Upper lobe of right lung (tissue), 1 donor: ENCODE measurements around the gene FBRSL1. TPM values are rescaled to one million over a fixed set of nuclear protein-coding genes. Genes with fewer than 3 reads are reported as not detected.

Experiments used
- ATAC-seq: fragments of 200-7000 bp; cut with Tn5 transposase; one replicate; pipeline ENCODE4 v1.9.1; 2020; ENCODE audit warnings: mild to moderate bottlenecking, moderate library complexity
- DNase-seq: peaks from one replicate; pipeline ENCODE4 v3.0.0-alpha.2; 2020
- H3K27ac ChIP-seq: fragments of 200-600 bp; one replicate; pipeline ENCODE4 v1.8.0; 2022
- H3K27me3 ChIP-seq: fragments of 200-600 bp; one replicate; pipeline ENCODE4 v1.8.0; 2022; ENCODE audit warnings: mild to moderate bottlenecking
- H3K36me3 ChIP-seq: fragments of 200-600 bp; one replicate; pipeline ENCODE4 v1.8.0; 2022
- H3K4me1 ChIP-seq: fragments of 200-600 bp; one replicate; pipeline ENCODE4 v1.8.0; 2022
- H3K4me3 ChIP-seq: fragments of 200-600 bp; one replicate; pipeline ENCODE4 v1.8.0; 2022; ENCODE audit warnings: mild to moderate bottlenecking
- H3K9me3 ChIP-seq: fragments of 200-600 bp; one replicate; pipeline ENCODE4 v1.8.0; 2022
- intact Hi-C: fragments of 100-400 bp; cut with DNase I; formaldehyde crosslinking; loops from one replicate; pipeline ENCODE4 v1.11.0; 2022
- total RNA-seq: library from RNA; stranded (reverse); fragmentation: NEBNext Ultra II Directional; extraction: Animal tissue kit (Norgen Biotek cat#: 25700); gene quantifications from one replicate; pipeline ENCODE4 v1.2.1, GENCODE V29; 2021
- TF ChIP-seq, protein P1 (sequence below): fragments of 200-600 bp; IDR thresholded peaks from one replicate; pipeline ENCODE4 v1.8.0; 2022; ENCODE audit warnings: antibody characterized with exemption
- donor health status: DM: no; HTN: yes; CAD: no; lungs with severe emphysema.

FBRSL1 gene
- total RNA-seq, 1 donor from 2014 or later = 49.5 TPM

DNA sequence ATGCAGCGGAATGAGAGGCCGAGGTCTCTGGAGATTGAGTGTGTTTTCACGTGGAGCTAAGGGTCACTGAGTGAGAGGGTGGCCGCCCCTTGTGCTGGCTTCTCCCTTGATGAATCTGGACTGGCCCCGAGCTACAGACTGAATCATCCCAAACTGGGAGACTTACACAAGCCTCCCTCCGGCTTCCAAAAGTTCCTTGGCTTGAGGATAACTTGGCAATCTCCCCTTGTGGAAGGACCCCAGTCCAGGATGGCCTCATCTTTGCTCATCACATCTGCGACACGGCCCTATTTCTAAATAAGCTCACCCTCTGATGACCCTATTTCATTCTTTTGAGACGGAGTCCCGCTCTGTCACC is 41.5 kb upstream of the FBRSL1 start:
- no peak overlapping the region for H3K4me3 ChIP-seq

DNA sequence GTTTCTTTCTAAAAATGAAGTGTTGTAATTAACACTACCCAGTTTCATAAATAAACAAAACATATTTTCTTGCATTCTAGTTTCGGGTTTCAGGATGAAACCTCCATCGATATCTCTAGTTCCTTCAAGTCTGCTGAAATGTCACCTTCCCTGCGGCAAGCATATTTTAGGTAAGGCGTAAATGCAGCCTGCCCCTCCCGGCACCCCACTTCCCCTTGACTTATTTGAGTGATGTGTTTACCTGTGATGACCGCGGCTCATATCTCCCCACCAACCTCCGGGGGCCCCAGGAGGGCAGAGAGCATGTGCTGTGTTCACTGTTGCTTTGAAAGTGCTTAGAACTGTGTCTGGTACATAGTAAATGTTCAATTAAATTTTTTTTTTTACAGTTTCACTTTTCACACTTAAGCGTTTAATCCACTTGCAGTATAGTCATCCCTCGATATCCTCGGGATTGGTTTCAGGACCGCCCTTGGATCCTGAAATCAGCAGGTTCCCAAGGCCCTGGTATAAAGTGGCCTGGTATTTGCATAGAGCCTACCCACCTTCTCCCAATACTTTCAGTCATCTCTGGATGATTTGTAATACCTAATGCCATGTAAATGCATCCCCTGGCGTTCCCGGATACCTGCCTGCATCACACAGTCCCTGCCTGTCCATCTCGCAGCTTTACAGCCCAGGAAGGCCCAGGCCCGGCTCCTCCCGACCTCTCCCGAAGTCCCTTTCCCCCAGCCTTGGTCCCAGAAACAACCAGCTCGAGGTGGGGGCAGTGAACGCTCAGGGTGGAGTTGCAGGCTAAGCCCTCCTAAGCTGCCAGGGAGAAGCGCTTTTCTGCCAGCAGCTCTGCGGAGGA is 40.2 kb upstream of the FBRSL1 start:
- no peaks in the 10 kb centered on the region for H3K36me3 ChIP-seq
- DNase-seq = no peak
- H3K4me3 ChIP-seq = no peak overlapping the region
- H3K9me3 ChIP-seq = no peaks in the 10 kb centered on the region
- TF ChIP-seq, protein P1, sequence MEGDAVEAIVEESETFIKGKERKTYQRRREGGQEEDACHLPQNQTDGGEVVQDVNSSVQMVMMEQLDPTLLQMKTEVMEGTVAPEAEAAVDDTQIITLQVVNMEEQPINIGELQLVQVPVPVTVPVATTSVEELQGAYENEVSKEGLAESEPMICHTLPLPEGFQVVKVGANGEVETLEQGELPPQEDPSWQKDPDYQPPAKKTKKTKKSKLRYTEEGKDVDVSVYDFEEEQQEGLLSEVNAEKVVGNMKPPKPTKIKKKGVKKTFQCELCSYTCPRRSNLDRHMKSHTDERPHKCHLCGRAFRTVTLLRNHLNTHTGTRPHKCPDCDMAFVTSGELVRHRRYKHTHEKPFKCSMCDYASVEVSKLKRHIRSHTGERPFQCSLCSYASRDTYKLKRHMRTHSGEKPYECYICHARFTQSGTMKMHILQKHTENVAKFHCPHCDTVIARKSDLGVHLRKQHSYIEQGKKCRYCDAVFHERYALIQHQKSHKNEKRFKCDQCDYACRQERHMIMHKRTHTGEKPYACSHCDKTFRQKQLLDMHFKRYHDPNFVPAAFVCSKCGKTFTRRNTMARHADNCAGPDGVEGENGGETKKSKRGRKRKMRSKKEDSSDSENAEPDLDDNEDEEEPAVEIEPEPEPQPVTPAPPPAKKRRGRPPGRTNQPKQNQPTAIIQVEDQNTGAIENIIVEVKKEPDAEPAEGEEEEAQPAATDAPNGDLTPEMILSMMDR = no peak
- no peaks in the 10 kb centered on the region for H3K4me1 ChIP-seq
- intact Hi-C loops = no loop called here
- ATAC-seq = no peak
- peaks cover 9% of the 10 kb centered on the region for H3K27me3 ChIP-seq
- no peak overlapping the region for H3K27ac ChIP-seq

More for the DNA sequence above, 41.5 kb upstream of the FBRSL1 start:
- ATAC-seq (no peak), DNase-seq (no peak)
- Histone ChIP-seq H3K36me3 (no peaks in the 10 kb centered on the region), H3K9me3 (no peaks in the 10 kb centered on the region), H3K27me3 (peaks cover 9% of the 10 kb centered on the region), H3K27ac (no peak overlapping the region), H3K4me1 (no peaks in the 10 kb centered on the region)
- TF ChIP-seq, protein P1 = no peak
- intact Hi-C loops = no loop called here

DNA sequence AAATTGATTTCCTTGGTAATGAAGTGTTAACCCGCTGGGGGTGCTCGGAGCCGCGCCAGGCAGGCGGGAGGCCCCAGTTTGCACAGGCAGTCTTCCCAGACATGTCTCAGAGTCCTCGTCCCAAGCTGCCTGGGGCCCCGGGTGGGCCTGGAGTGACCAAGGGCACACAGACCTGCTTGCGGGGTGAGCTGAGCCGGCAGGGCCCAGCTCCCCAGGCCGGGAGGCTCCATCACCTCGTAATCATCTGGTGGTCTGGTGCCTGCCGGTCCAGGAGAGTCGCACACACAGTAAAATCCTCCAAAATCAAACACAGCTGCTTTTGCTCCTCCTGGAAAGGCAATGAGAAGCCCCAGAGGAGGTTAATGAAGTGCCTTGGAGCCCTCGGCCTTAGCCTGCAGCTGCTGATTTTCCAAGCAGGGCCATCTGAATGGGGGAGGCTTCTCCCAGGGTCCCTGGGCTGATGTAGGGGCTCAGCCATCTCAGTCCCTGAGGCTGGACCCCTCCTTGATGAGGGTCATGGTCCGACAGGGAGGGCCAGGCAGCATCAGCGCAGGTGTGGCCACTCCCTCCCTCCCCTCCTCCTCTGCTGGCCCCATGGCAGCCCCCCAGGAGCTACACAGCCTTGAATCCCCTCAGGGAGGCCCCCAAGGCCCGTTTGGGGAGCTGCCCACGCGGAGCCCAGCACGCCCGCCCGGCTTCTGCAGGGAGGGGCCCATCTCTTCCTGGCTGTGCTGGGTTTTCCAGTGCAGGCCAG is 39.4 kb upstream of the FBRSL1 start:
- Histone ChIP-seq H3K36me3 (no peaks in the 10 kb centered on the region), H3K27me3 (peaks cover 9% of the 10 kb centered on the region), H3K4me3 (no peak overlapping the region), H3K4me1 (no peaks in the 10 kb centered on the region), H3K9me3 (no peaks in the 10 kb centered on the region), H3K27ac (no peak overlapping the region)
- DNase-seq = no peak
- intact Hi-C loops = no loop called here
- no peak for ATAC-seq
- TF ChIP-seq, protein P1 = no peak

DNA sequence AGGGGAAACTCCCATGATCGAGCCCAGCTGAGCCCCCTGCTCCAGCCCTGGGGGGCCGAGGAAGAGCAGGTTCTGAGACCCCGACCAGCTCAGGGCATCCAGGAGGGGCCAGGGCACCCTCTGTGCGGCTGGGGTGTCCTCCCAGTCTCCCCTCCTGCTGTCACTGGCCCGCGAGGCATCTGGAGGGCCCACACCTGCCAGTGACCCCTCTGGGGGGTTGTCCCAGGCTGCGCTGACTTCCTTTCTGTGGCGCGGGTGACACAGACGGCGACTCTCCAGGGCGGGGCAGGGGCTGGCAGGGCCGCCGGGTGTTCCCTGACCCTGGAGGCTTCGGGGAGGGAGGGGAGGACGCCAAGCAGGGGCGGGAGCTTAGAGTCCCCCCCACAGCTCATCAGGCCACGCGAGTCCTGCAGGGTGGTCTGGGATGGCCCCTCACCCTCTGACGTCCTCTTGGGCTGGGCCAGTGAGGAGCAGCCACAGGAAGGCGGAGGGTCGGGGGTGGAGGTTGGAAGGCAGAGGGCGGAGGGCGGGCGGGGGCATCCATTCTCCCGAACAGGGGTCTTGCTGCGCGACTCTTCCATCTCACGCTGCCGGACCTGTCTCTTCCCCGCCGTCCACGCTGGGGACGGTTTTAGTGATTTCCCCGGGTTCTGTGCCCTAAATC is 38.6 kb upstream of the FBRSL1 start:
- Histone ChIP-seq H3K4me1 (no peaks in the 10 kb centered on the region), H3K27ac (no peak overlapping the region), H3K36me3 (no peaks in the 10 kb centered on the region), H3K9me3 (no peaks in the 10 kb centered on the region), H3K4me3 (no peak overlapping the region), H3K27me3 (peaks cover 9% of the 10 kb centered on the region)
- no peak for ATAC-seq
- intact Hi-C loops = no loop called here
- TF ChIP-seq, protein P1 = no peak
- no peak for DNase-seq

DNA sequence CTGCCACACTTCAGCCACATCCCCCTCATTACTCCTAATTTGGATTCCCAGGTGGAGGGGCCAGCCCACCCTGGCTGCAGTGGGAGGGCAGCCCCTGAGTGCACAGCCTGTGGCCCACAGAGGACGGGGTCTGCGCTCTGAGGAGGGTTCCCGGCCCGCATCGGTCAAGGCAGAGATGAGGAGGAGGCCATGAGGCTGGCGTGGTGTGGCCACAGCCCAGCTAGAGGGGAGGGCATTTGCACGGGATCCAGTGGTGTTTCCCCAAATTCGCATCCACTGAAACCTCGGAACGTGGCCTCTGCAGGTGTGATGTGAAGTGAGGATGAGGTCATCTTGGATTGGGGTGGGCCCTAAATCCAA is 38.1 kb upstream of the FBRSL1 start:
- Histone ChIP-seq H3K4me3 (no peak overlapping the region), H3K27me3 (peaks cover 9% of the 10 kb centered on the region), H3K9me3 (no peaks in the 10 kb centered on the region), H3K4me1 (no peaks in the 10 kb centered on the region), H3K36me3 (no peaks in the 10 kb centered on the region), H3K27ac (no peak overlapping the region)
- no peak for ATAC-seq
- intact Hi-C loops = no loop called here
- TF ChIP-seq, protein P1 = no peak
- no peak for DNase-seq
